GM23248 (cell line): ENCODE measurements around the gene NAPA. TPM values are rescaled to one million over a fixed set of nuclear protein-coding genes. Genes with fewer than 3 reads are reported as not detected.

Experiments used
- DNase-seq: peaks from one replicate; pipeline ENCODE4 v3.0.0-alpha.2; 2015
- H2AFZ ChIP-seq: fragments of 200-600 bp; sonication (generic); 2 replicates; pipeline ENCODE4 v1.6.1; 2016; ENCODE audit warnings: antibody characterized with exemption
- H3F3A ChIP-seq: fragments of 200-600 bp; sonication (generic); 2 replicates; pipeline ENCODE4 v1.6.1; 2016; ENCODE audit warnings: mild to moderate bottlenecking, antibody characterized with exemption, mixed run types; ENCODE audit not compliant: insufficient read depth
- H3K27ac ChIP-seq: fragments of 200-600 bp; sonication (generic); 2 replicates; pipeline ENCODE4 v1.5.1; 2016; ENCODE audit warnings: mild to moderate bottlenecking
- H3K27me3 ChIP-seq: fragments of 200-600 bp; sonication (generic); replicated peaks from 2 replicates; pipeline ENCODE4 v1.6.1; 2016; ENCODE audit warnings: mild to moderate bottlenecking; ENCODE audit not compliant: insufficient read depth
- H3K36me3 ChIP-seq: fragments of 200-600 bp; sonication (generic); 2 replicates; pipeline ENCODE4 v1.6.1; 2016; ENCODE audit warnings: low read depth, mild to moderate bottlenecking
- H3K4me1 ChIP-seq: fragments of 200-600 bp; sonication (generic); 2 replicates; pipeline ENCODE4 v1.6.1; 2016; ENCODE audit warnings: mild to moderate bottlenecking; ENCODE audit not compliant: insufficient read depth
- H3K4me2 ChIP-seq: fragments of 200-600 bp; sonication (generic); one replicate; pipeline ENCODE4 v1.6.1; 2016; ENCODE audit warnings: mild to moderate bottlenecking; ENCODE audit not compliant: unreplicated experiment
- H3K4me3 ChIP-seq: fragments of 200-600 bp; sonication (generic); 2 replicates; pipeline ENCODE4 v1.5.1; 2016; ENCODE audit warnings: mild to moderate bottlenecking
- H3K79me2 ChIP-seq: fragments of 200-600 bp; sonication (generic); 2 replicates; pipeline ENCODE4 v1.6.1; 2016; ENCODE audit warnings: mild to moderate bottlenecking; ENCODE audit not compliant: insufficient read depth
- H3K9ac ChIP-seq: fragments of 200-600 bp; sonication (generic); 2 replicates; pipeline ENCODE4 v1.6.1; 2016; ENCODE audit warnings: mild to moderate bottlenecking
- H3K9me2 ChIP-seq: fragments of 200-600 bp; sonication (generic); 2 replicates; pipeline ENCODE4 v1.6.1; 2016; ENCODE audit warnings: mixed run types, mild to moderate bottlenecking, moderate library complexity; ENCODE audit not compliant: insufficient read depth
- H3K9me3 ChIP-seq: fragments of 200-600 bp; sonication (generic); one replicate; pipeline ENCODE4 v1.6.1; 2017; ENCODE audit warnings: low read depth
- H4K20me1 ChIP-seq: fragments of 200-600 bp; sonication (generic); 2 replicates; pipeline ENCODE4 v1.6.0; 2016; ENCODE audit not compliant: insufficient read depth
- EZH2 ChIP-seq: fragments of 200-600 bp; sonication (generic); IDR thresholded peaks from 2 replicates; pipeline ENCODE4 v1.6.1; 2018; ENCODE audit warnings: antibody characterized with exemption, mild to moderate bottlenecking; ENCODE audit not compliant: insufficient read depth, poor library complexity, severe bottlenecking
- EZH2phosphoT487 ChIP-seq: fragments of 200-600 bp; sonication (generic); IDR thresholded peaks from 2 replicates; pipeline ENCODE4 v1.6.1; 2018; ENCODE audit warnings: antibody characterized with exemption, moderate library complexity, mild to moderate bottlenecking, low read depth; ENCODE audit not compliant: insufficient read depth
- WGBS, 2 experiments: methylation state at CpG; one replicate each; pipeline ENCODE4 v1.1.6; 2015 to 2017; ENCODE audit warnings: low lambda C conversion rate in 2 of 2, low coverage in 1 of 2; ENCODE audit errors: missing lambda C conversion rate in 2 of 2; 5-methylcytosine and 5-hydroxymethylcytosine counted together
- in situ Hi-C: fragments of 300-500 bp; cut with MboI; formaldehyde crosslinking; loops from 2 replicates; pipeline ENCODE4 v1.15.0; 2020
- polyA plus RNA-seq: library from polyadenylated mRNA; unstranded; fragments of >200 nt; fragmentation: Nextera tagmentation; extraction: Ambion mirVana; gene quantifications from 2 replicates; pipeline ENCODE4 v1.2.1, GENCODE V29; 2016
- total RNA-seq: library from RNA; depleted of rRNA; stranded (reverse); fragments of >200 nt; shearing (Covaris generic); gene quantifications from 2 replicates; pipeline ENCODE4 v1.2.3, GENCODE V29; 2014

NAPA gene
- total and polyA plus RNA-seq, 2 experiments from 2014 or later, result 94.1 to 183 TPM

GRCh38 chr19:47476438-47476972 is 38.4 kb downstream of the NAPA start:
- TF ChIP-seq EZH2phosphoT487 (no peak), EZH2 (no peak)
- in situ Hi-C loops, result no loop called here
- 87 to 88% methylated on average over 17 of the region's 17 CpGs for WGBS, 2 experiments
- Histone ChIP-seq H3K27me3 (no peaks in the 10 kb centered on the region; the same call in 1 of the 2 replicates), H3K79me2 (no peaks in the 10 kb centered on the region), H3K27ac (no peak overlapping the region), H3K4me1 (no peaks in the 10 kb centered on the region), H4K20me1 (no peaks in the 10 kb centered on the region), H3K4me2 (no peak overlapping the region), H3K36me3 (no peaks in the 10 kb centered on the region), H3K4me3 (no peak overlapping the region), H3F3A (no peaks in the 10 kb centered on the region), H3K9ac (no peak overlapping the region), H3K9me3 (no peaks in the 10 kb centered on the region), H3K9me2 (no peaks in the 10 kb centered on the region), H2AFZ (no peak overlapping the region)
- no peak for DNase-seq

- TF ChIP-seq EZH2 (no peak), EZH2phosphoT487 (no peak)
- Histone ChIP-seq H3K27me3 (peaks cover 7% of the 10 kb centered on the region), H3K79me2 (no peaks in the 10 kb centered on the region), H3K27ac (no peak overlapping the region), H4K20me1 (no peaks in the 10 kb centered on the region), H3K9ac (no peak overlapping the region), H3K4me3 (no peak overlapping the region), H3K4me2 (no peak overlapping the region), H2AFZ (no peak overlapping the region), H3F3A (no peaks in the 10 kb centered on the region), H3K9me2 (no peaks in the 10 kb centered on the region), H3K9me3 (no peaks in the 10 kb centered on the region), H3K4me1 (no peaks in the 10 kb centered on the region), H3K36me3 (no peaks in the 10 kb centered on the region)
- in situ Hi-C loops, result no loop called here
- DNase-seq, result no peak
- 81 to 85% methylated on average over 9 of the region's 9 CpGs for WGBS, 2 experiments
Measured at GRCh38 chr19:47475465-47475864, 39.4 kb downstream of the NAPA start.

GRCh38 chr19:47473336-47473735 is 41.5 kb downstream of the NAPA start:
- Histone ChIP-seq H3K9ac (no peak overlapping the region), H3K4me2 (no peak overlapping the region), H3K79me2 (no peaks in the 10 kb centered on the region), H2AFZ (no peak overlapping the region), H3K4me1 (no peaks in the 10 kb centered on the region), H3K36me3 (no peaks in the 10 kb centered on the region), H3K9me2 (no peaks in the 10 kb centered on the region), H3F3A (no peaks in the 10 kb centered on the region), H3K4me3 (no peak overlapping the region), H3K27ac (no peak overlapping the region), H3K27me3 (peaks cover 28% of the 10 kb centered on the region), H4K20me1 (no peaks in the 10 kb centered on the region), H3K9me3 (no peaks in the 10 kb centered on the region)
- in situ Hi-C loops, result no loop called here
- no peak for DNase-seq
- no peak for TF ChIP-seq EZH2
- TF ChIP-seq EZH2phosphoT487, result no peak
- 62 to 71% methylated on average over 7 to 10 of the region's 10 CpGs for WGBS, 2 experiments

- Histone ChIP-seq H3K9me2 (no peaks in the 10 kb centered on the region), H3K9me3 (no peaks in the 10 kb centered on the region), H3K4me3 (no peak within 1 kb of the TSS), H3K4me2 (no peak within 1 kb of the TSS), H3K27me3 (peaks cover 33% of the 10 kb centered on the region), H3K9ac (no peak within 1 kb of the TSS), H3K36me3 (no peaks in the 10 kb centered on the region), H3K79me2 (no peaks in the 10 kb centered on the region), H2AFZ (no peak within 1 kb of the TSS), H3K4me1 (no peaks in the 10 kb centered on the region), H4K20me1 (no peaks in the 10 kb centered on the region), H3F3A (no peaks in the 10 kb centered on the region), H3K27ac (no peak within 1 kb of the TSS)
- peak; percentile 67 for DNase-seq
- no peak for TF ChIP-seq EZH2
- TF ChIP-seq EZH2phosphoT487, result no peak
- WGBS, 2 experiments, result 3 to 8% methylated on average over 14 to 29 of the region's 29 CpGs
- in situ Hi-C loops, result no loop called here
Measured at GRCh38 chr19:47471733-47472457, 43.0 kb downstream of the NAPA start, which contains the start of gene SLC8A2. TSS of gene SLC8A2 (minus strand) at chr19:47471893. CDS start at chr19:47466403, 5,490 bp downstream.
